OCI-LY7 (cell line): Measurements from ENCODE around the gene RPS6KA2.

Experiments
- CTCF ChIP-seq: fragments of 200-600 bp; sonication (generic); conservative IDR thresholded peaks from 2 replicates; pipeline ENCODE4 v1.5.1; 2014; ENCODE audit warnings: mild to moderate bottlenecking, antibody characterized with exemption, low read length, moderate library complexity, mixed read lengths
- EZH2phosphoT487 ChIP-seq: fragments of 200-600 bp; sonication (generic); IDR thresholded peaks from 2 replicates; pipeline ENCODE4 v1.6.1; 2018; ENCODE audit warnings: low read depth, borderline replicate concordance, mild to moderate bottlenecking, mixed run types, antibody characterized with exemption, low read length, moderate library complexity, mixed read lengths

- TF ChIP-seq CTCF, result no peak
- no peak for TF ChIP-seq EZH2phosphoT487
These were observed 24.1 kb upstream of the RPS6KA2 start for GRCh38 chr6:166650824-166651807.
